RPMI7951 (cell line): ENCODE results near the gene PEA15. TPM values are rescaled to one million over a fixed set of nuclear protein-coding genes. Genes with fewer than 3 reads are reported as not detected.

ENCODE experiments used
- DNase-seq: peaks from one replicate; pipeline ENCODE4 v3.0.0-alpha.2; 2012; ENCODE audit warnings: low read depth
- total RNA-seq: library from RNA; depleted of rRNA; stranded (reverse); fragments of >200 nt; shearing (Covaris generic); gene quantifications from 2 replicates; pipeline ENCODE4 v1.2.3, GENCODE V29; 2014

The PEA15 gene
- total RNA-seq, 1 experiment from 2014 or later, result 107 TPM

GRCh38 chr1:160179336-160179735 is 25.8 kb upstream of the PEA15 start:
- DNase-seq, result no peak

DNA sequence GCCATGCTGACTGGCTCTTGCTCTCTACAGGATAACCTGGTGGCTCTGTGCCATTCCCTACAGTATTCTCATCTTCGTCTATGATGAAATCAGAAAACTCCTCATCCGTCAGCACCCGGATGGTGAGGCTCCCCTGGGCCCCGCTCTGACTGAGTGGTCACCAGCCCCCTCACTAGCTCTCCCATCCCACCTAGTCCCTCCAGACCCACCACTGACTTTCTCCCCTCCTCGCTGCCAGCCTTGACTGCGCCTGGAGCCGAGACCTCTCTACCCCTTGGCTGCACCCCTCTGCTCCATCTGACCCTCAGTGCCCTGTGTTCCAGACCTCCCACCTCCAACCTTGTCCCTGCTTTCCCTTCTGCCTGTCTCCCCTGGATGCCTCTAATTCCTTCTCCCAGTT is 18.9 kb upstream of the PEA15 start:
- no peak for DNase-seq

GRCh38 chr1:160186729-160187128 is 18.5 kb upstream of the PEA15 start:
- DNase-seq, result no peak

GRCh38 chr1:160187407-160187806 is 17.8 kb upstream of the PEA15 start:
- no peak for DNase-seq

DNA sequence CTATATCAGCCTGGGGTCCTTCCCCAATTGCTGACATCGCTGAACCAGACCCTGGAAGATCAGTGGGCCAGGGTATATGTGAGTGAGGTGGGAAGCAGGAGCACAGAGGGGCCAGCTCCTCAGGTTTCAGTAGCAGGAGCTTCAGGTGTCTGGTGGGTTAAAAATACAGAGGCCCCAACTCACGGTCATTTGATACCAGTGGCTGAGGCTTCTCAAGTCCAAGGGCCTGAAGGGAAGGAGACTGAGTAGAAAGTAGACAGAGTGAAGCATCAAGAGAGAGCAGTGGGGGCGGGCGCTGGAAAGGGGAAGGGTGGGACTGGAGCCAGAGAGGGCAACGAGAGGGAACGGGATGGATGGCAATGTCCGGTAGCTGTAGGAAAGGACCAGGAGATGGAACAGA is 16.8 kb upstream of the PEA15 start:
- DNase-seq, result no peak

DNA sequence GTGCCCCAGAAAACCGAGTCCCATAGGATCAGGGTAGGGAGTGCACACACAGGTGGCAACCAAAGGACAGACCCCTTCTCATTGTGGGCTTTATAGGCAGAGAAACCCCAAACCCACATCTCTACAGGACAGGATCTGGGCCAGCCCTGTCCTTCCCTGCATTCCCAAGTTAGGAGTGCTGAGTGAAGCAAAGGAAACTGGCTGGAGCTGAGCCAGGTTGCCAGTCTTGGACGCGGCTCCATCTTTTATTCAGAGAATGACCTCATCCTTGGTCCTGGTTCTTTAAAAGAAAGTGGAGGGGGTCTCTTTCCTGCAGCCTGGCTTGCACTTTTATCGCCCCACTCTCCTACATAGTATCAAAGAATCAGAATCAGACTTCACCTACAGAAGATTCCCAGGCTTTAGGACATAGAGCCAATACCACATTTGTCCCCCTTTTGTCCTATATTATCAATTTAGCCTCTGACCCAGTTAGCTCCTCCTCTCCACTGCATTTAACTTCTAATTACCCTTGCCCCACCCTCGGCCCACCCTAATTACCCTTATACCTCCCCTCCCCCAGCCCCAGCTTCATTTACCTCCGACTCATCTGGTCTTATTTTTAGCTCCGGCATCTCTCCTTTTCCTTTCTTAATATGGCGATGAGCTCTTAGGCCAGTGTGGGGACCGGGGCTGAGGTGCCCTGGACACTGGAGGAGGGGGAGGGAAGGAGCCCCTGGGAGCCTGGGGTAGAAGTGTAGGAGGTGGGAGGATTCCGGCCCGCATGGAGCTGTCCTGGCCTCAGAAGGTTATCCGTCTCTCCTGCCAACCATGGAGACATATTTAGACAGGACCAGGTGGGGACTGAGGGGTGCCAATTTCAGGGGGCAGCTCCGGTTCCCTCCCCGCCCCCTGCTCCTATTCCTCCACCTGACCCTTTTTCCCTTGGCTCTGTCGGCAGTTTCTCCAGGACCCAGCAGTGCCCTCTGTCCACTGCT is 15.2 kb upstream of the PEA15 start, which contains the start of gene CASQ1:
TSS of gene CASQ1 (plus strand) at position 927 of the 977 bp plus-strand sequence. CDS start 177 bp downstream, outside the sequence.
- no peak for DNase-seq

- no peak for DNase-seq
Observed at GRCh38 chr1:160191756-160192155, 13.4 kb upstream of the PEA15 start.

DNA sequence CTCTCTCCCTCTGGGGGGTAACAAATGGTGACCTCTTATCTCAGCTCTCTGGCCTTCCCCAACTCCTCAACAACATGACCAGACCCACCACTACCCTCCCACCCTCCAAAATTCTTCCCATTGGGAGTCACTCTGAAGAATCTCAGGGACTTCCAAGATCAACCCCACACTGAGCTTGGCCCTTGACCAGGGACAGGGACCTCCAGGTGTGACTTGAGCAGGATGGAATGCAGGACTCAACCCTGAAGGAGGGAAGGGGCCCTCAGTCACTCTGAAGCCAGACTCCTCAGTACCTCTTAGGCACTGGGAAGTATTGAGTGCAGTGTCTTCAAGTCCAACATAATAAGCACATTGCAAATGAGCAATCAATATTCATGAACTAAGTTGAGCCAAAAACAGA is 12.9 kb upstream of the PEA15 start:
- DNase-seq, result no peak

GRCh38 chr1:160193091-160193819 is 11.9 kb upstream of the PEA15 start:
- DNase-seq, result peak; percentile 75

- DNase-seq, result no peak
Observed at GRCh38 chr1:160193832-160194736, 11.1 kb upstream of the PEA15 start.

DNA sequence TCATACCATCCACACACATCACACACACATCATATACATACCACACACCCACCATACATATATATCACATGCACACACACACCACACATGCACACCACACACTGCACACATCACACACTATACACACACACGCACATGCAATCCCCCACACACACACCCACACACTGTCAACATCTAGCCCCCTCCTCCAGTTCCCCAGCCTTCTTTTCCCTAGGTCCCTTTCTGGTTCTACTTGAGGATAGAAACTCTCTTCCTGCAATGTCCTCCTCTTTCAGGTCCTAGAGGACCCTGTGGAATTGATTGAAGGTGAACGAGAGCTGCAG is 10.5 kb upstream of the PEA15 start:
- no peak for DNase-seq

- no peak for DNase-seq
Observed at GRCh38 chr1:160196143-160196542, 9.0 kb upstream of the PEA15 start.

DNA sequence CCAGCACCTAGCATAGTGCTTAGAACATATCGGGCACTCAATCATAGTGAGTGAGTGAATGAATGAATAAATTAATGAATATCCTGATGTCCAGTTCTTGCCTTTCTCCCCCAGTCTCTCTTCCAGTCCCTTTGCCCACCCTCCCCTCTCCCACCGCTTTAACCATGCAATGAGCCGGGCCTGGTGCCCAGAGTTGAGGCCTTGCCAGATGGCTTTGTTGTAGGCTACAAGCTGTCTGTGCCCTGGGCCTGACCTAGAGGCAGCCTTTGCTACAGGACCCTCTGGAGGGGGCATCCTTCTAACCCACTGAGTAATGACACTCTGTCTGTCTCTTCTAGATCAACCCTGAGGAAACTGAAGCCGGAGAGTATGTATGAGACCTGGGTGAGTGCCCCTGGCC is 8.0 kb upstream of the PEA15 start:
- no peak for DNase-seq

- no peak for DNase-seq
Observed at GRCh38 chr1:160200786-160201185, 4.4 kb upstream of the PEA15 start.

DNA sequence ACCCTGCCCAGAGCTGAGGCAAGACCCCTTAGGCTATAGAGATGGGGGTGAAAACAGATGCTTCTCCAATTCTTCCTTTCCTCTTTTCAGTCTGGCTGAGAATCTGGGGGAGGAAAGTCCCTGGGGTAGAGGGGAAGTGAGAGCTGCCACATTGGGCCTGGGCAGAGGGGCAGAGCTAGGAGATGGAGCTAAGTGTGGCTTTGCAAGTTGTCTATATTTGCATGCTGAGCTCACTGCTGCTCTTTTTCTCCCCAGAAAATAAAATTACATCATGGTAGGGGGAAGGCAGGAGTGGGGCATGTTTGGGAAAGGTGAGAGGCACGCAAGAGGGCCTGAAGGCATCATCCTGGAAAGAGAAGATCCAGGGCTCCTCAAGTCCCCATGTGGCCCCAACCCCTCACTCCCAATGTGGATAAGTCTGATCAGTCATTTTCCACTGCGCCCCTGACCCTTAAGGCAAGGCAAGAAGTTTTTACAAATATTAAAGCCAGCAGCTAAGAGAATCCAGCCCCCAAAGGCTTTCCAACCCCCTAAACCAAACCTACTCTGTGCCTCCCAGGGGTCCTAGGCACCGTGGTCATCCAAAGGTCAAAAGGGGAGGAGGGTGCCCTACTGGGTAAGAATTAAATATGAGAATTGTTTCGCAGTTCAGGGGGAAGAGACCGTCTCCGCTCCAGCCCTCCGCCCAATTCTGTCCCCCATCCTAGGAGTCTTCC is 500 bp upstream of the PEA15 start:
- DNase-seq, result peak; percentile 24

DNA sequence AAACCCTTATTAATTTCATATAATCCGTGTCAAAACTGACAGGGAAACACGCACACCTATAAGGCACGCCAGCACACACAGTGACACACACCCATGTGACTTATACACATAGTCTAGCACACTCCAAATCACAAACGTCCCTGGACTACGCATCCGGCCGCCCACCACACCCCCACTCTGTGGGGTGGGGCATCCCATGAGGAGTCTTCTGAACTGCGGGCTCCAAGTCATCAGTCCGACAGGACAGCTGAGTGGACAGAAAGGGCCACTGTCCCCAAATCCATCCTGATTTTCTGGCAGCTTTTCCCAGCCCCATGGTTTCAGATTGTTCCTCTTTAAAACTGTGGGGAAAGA is 829 bp downstream of the PEA15 start:
- DNase-seq, result peak; percentile 66

GRCh38 chr1:160206421-160207117 is 1.4 kb downstream of the PEA15 start:
- DNase-seq, result peak; percentile 84

GRCh38 chr1:160207118-160207650 is 2.0 kb downstream of the PEA15 start:
- no peak for DNase-seq

DNA sequence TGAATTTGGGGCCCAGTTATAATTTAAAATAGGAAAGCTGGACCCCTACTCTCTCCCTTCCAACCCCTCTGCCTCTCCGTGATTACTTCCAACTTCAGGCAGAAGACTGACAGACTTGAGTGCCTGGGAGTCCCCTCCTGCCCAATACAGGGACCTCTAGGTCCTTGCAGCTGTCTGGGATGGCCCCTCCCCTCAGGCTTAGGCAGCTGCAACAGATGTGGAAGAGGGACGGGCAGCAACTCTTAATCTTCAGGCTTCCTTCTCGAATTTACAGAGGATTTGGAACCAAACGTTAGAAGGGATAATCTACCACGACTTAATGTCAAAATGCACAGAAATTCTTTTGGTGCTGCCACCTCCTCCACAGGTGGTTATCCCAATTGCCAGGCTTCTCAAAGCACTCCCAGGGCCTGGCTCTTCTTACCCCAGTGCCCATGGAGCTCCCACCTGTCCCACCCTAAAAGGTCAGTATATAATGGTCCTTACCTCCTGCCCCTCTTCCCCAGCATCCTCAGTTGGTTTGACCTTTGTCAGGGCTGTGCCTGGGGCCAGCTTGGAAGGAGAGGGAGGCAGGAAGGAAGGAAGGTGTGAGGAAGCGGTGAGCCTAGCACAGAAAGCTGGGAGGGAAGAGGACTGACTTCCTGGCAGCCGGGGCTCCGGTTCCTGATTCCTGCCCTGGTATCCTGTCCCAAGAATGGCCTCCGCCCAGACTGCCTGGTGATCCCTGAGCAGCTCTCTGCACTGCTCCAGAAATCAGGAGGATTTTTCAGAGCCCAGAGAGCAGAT is 2.8 kb downstream of the PEA15 start:
- no peak for DNase-seq
